Superior temporal gyrus (tissue), 1 donor: ENCODE data around the gene PHYH.
A peak's percentile ranks its signal among the peaks of the same experiment; 100 is the strongest.
"Not testable (repeated sequence)": the region's sequence is repeated elsewhere in the genome, so short reads cannot be mapped to it uniquely, and the experiment has no call there.

Source experiments
- DNase-seq: peaks from one replicate; pipeline ENCODE4 v3.0.0-alpha.2; 2016; ENCODE audit errors: extremely low spot score

The PHYH gene

DNA sequence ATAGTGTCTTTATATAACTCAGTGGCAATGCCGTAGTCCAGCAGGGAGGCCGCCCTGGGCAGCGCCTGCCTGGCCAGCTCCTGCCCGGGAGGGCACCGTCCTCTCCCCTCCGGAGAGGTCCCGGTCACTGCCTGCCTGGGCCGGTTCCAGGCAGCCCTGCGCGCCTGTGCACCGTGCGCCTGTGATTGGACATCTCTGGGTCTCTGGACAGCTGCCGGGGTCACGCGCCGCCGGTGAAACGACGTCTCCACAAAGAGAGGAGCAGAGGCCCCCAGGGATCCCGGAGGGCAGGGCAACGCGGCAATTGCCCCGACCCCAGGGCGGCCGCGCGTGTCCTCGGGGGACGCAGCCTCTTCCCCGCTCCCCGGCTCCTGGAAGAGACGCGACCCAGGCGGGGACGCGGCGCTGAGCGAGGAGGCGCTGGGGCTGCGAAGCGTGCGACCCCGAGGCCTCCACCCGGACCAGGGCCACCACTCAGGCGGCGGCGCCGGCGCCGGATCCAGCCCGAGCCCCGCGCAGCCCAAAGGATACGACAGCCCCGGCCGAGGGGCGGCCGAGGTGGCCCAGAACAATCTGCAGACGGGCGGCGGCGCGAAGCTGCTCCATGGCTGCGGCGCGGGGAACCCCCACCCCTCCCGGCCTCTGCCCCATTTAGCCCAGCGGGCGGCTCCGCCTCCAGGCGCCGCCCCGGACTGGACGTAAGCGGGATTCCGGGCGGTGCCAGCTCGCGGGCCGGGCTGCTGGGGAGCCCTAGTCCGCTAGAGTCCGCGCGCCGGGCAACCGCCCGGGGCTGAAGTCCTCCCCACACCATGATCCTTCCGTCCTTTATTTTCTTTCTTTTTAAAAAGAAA, at the start of gene PHYH:
PHYH (minus strand) TSS at position 628 of the 851 bp plus-strand sequence; CDS start at position 606, 22 bp downstream.
- DNase-seq = peak; percentile 87

DNA sequence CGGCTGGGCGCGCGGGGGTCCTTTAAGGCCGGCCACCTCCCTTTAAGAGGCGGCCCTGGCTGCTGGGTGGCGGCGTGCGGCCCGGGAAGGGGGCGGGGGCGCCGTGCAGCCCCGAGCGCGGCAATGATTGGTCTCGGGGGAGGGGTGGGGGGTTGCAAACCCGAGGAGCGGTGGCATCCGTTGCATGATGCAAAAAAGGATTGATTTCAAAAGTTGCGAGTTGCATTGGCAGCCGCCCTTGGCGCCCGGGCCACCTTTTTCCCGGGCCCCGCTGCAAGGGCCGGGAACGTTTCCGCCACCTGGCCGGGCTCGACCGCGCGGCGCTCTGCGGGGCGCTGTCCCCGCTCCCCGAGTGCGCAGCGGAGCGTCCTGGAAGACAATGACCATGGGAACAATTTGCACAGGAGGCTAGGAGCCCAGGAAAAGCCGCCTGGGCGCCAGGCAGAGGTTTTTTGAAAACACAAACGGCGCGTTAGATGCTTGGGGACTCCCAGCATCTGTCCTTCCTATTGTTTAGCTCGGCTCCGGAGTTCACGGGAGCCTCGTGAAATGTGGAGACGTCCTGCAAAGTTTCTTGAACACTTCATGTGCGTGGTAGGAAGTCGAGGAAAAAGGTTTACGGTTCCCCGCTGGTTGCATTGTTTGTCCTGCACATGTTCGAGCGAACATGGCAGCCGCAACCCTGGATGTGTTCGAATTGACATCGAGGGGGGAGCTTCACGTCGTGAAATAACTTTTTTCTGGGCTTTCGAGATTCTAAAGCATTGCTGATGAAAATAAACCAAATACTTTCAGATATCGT, 48.6 kb upstream of the PHYH start, which contains the start of gene SEPHS1:
SEPHS1 (minus strand) TSS at position 78 of the 802 bp plus-strand sequence. CDS start 3,343 bp downstream, outside the sequence.
- DNase-seq = peak; percentile 64

DNA sequence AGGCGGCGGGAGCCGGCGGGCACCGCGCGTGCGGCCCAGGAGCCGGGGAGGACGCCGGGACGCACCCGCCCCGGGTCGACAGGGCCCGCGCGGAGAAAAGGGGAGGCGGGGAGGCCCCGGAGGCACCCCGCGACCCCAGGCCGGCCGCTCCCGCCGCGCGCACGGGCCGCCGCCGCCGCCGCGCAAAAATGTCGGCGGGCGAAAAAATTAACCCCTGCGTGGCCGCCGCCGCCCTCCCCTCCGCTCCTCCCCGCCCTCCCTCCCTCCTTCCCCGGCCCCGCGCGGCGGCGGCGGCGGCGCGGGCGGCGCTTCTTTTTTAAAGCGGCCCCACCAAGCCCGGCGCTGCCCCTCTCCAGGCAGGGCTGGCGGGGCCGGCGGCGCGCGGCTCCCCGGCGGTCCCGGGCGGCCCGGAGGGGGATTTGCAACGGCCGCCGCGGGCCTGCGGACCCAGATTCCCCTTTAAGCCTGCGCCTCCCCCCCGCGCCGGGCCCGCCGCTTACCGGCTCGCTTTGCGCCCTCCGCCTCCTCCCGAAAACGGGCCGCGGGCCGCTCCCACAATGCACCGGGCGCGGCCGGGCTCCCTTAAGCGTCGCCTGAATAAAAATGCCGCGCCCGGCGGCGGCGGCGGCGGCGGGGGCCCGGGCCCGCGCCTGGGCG, 47.8 kb upstream of the PHYH start:
- peak; percentile 83 for DNase-seq

DNA sequence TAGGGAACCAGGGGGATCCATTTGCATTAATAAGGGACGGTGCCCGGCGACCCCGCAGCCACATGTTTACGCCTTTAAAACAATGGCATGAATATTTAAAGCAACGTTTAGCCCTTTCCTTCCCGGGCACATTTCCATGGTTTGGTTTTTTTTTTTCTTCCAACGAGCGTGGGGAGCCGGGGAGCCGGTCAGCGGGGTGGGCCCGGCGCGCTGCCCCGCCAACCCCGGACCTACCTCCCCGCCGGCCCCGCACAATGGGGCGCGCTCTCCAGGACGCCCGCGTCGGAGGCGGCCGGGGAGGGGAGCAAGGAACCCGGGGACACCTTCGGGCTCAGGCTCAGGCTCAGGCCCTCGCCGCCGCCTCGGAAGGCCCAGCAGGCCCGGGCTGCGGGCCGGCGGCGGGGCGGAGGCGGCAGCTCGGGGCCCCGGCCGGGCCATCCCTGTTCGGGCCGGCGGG, 47.2 kb upstream of the PHYH start:
- no peak for DNase-seq

DNA sequence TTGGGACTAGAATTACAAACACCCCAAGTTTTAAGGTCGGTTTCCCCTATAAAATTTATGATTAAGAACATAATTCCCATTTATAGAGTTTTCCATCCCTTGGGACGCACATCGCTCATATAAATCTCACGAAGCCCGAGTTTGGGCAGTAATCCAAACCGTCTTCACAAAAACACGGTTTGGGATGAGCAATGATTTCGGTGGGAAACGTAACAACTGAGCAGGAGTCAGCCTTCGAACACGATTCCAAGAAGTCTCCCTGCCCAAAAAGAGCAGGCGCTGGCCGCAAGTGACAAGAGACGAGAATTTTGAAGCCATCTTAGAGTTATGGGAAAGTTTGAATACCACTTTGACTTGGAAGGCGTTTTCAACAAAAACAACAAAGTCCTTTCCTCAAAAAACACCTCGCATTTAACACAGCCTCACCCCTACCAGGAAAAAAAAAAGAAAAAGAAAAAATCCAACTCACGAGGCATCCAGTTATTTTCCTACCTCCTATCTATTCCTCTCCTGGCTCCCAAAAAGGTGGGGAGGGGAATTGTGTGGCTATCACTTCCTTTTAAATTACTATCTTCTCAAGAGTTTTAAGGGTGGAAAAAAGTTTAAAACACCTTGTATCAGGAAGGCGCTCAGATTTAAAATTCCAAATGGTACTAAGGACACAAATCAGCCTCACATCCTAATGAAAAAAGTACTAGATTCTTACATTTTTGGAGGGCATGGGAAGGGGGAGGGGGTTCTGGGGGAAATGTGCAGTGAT, 46.6 kb upstream of the PHYH start:
- DNase-seq = peak; percentile 42

DNA sequence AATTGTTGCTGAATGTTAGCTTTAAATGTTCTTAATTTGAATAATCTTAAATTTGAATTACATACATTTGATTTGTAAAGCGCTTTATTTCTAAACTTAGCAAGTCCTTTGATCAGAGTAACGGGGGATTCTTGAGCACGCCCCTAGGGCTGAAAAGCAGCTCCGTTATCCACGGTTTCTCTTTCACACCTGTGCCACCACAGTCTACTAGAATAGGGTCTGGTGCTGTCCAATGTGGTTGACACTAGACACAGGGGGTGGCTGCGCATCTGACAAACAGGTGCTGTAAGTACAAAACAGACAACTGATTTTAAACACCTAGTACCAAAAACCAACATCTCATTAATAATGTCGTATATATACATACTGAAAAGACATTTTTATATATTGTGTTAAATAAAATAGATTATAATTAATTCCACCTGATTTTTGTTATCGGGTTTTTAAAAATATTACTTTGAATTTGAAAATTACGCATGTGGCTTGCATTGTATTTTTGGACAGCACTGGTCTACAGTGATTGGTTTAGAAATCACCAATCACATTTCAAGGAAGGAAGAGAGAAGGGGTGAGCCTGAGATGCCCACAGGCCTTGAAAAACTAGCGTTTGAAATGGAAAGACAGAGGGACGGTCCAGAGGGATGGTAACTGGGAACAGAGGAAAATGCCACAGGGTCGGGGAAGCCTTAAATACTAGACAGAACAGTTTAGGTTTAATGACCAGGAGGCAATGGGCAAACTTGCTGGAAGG, 40.9 kb upstream of the PHYH start:
- no peak for DNase-seq

DNA sequence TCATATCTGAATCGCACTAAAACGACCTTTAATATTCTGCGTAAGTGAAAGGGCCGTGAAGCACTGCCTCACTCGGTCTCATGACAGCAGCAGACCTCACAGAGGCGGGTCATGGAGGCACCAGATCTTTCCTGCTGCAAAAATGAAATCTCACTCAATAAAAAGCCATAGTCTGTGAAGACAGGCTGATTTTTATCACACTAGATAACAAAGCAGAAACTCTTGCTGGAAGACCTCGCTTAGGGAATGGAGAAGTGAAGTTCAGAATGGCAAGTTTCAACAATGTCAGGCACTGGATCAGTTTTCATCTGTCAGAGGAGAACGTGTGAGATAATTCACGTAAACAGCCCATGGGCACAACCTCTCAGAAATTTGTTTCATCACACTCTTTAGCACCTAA, 40.2 kb upstream of the PHYH start:
- no peak for DNase-seq

DNA sequence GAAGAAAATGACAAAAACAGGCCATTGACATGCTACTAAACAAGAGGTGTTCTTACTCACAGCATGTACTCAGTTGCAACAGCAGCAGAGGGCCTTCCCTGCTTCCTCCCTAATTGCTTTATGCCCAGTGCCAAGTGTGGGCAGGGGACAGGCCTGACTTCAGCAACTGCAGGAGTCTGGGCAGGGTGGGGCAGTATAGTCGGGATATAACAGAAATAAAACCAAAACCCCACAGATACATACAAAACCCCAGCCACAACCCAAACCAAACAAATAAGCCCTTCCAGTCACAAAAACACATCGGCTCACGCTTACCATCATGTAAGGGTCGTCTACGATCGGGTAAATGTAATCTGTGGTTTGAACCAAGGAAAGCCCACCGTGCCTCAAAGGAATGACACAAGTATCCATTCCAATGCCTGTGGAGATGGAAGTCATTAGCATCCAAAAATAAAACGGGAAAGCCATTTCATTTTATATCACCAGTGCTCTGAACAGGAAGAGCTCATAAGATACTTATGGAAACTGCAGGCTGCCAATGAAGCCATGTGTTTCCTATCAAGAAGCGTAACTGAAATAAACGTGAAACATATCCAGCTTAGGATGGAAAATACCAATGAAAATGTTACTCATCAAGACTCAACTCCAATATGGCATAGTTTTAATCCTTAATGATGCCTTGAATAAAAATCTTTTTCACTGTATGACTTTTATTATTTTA, 38.7 kb upstream of the PHYH start:
- DNase-seq = peak; percentile 37

DNA sequence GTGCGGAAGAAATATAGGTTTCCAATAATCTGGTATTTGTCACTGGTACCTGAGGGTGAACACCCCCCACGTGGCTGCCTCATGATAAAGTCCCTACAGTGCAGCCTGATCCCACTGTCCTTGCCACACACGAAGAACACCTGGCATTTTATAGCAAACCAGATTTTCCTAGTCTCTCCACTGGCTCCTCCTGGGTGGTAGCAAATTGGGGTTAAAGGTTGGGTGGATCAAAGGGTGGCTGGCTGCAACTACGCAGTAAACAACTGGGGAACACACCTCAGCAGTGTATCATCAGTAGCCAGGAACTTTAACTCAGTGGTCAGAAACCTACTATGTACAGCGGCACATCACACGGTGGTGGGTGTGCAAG, 37.9 kb upstream of the PHYH start:
- no peak for DNase-seq

DNA sequence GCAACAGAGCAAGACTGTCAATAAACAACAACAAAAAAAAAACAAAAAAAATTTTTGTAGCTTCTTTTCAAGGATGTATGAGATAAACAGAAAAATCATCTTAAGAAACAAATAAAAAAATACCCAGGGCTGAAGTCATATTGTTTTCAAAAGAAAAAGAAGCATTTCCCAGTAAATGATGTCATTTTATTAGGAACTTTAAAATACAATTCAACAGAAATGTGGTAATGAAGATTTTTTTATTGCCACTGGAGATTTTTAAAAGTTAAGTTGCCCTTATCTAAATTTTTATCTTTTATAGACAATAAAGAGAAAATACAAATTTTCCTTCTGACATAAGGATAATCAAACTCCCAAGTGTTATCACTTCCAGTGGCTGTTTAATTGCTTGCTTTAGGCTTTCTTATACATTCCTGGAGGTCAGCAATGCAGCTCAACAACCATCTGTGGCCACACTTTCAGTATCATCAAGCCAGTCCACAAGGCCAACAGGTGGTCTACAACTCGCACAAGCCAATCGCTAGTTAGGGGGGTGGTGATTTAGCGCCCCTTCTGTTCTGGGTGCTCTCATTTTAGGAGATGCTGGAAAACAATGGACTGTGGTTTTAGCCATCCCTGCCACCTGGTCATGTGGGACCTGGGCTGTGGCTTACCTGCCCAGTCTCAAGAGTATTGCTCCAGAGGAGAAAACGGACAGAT, 37.4 kb upstream of the PHYH start:
- no peak for DNase-seq

DNA sequence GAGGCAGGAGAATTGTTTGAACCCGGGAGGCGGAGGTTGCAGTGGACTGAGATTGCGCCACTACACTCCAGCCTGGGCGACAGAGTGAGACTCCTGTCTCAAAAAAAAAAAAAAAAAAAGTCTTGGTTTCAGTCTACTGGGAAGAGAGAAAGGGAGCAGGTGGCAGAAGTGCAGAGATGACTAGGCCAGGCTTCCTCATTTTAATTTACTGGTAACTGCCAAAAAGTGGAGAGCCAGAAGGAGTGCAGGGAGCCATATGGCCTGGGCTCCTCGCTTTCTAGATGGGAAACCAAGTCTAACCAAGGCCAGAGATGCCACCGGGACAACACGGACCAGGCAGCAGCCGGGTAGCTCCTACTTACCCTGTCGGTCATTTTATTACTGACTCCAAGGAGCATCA, 36.0 kb upstream of the PHYH start:
- DNase-seq = no peak

DNA sequence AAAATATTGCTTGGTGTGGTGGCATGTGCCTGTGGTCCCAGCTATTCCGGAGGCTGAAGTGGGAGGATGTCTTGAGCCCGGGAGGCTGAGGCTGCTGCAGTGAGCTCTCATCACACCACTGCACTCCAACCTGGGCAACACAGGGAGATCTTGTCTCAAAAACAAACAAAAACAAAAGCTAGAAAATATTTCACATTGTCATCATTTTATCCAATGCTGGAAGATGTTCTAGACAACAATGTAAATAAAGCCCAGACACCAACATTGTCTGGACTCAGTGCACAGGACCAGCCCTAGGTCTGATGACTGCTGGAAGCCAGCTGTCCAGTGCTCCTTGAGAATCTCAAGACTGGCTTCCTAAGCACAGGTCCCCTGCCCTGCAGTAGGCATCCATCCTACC, 34.7 kb upstream of the PHYH start:
- no peak for DNase-seq

DNA sequence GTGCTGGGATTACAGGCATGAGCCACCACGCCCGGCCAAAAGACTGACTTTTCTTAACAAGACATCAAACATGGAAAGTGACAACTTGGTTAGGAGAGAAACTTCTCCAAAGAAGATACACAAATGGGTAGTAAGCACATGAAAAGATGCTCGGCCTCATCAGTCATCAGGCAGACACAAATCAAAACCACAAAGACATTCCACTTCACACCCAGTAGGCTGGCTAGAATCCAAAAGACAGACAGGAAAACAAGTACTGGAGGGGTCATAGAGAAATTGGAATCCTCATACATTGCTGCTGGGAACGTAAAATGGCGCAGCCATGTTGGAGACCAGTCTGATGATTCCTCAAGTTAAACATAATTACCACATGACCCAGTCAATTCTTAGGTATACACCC, 31.8 kb upstream of the PHYH start:
- DNase-seq = no peak

DNA sequence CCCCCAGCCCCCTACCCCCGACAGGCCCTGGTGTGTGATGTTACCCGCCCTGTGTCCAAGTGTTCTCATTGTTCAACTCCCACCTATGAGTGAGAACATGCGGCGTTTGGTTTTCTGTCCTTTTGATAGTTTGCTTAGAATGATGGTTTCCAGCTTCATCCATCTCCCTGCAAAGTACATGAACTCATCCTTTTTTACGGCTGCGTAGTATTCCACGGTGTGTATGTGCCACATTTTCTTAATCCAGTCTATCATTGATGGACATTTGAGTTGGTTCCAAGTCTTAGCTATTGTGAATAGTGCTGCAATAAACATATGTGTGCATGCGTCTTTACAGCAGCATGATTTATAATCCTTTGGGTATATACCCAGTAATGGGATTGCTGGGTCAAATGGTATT, 31.1 kb upstream of the PHYH start:
- DNase-seq = not testable (repeated sequence)

DNA sequence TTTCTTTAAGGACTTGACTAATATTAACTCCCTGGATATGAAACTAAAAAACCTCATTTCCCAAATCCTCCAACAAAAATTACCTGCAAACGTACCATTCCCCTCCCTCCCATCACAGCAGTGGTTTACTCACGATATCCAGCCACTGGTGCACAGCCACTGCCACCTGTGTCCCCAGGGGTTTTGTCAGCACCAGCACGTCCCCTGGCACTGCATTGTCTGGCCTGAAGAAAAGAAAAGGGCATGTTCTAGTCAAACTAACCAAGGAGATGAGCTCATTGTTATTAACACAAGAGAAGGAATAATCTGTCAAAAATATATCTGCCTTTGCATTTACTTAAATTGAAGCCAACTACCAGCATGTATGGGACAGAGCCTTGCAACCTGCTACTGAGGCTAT, 29.7 kb upstream of the PHYH start:
- DNase-seq = no peak

DNA sequence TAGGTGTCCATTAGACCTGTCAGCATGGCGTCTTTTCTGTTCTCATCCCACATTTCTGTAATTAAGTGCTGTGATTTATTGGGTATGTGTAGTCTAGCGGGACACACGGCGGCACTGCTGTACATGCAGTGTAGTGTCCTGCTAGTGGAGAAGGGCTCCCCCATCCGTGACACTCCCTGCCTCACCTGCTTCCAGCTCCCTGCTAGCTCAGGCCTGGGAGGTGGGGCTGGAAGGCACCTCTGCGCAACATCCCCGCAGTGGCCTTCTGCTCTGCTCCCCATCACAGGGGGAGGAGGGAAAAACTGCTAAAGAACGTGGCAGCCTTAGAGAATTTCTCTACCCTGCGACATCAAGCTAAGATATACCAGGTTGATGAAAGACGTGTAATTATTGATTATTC, 28.7 kb upstream of the PHYH start:
- DNase-seq = no peak

DNA sequence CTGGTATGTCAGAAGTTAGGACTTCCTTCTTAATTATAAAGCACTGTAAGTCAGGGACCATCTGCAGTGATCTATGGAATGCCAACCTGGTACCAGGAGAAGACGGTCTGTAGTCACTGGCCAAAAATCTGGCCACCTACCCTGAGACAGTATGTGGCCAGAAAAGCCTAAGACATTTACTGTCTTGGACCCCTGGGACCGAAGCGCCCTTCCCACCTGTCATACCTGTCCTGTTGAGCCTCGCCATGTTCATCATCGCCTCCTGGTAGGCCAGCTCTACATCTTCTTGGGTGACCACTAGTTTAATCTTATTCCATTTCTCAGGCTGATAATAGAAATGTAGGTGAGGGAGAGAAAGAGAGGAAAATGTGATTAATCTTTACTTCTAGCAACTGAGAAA, 28.3 kb upstream of the PHYH start:
- no peak for DNase-seq

DNA sequence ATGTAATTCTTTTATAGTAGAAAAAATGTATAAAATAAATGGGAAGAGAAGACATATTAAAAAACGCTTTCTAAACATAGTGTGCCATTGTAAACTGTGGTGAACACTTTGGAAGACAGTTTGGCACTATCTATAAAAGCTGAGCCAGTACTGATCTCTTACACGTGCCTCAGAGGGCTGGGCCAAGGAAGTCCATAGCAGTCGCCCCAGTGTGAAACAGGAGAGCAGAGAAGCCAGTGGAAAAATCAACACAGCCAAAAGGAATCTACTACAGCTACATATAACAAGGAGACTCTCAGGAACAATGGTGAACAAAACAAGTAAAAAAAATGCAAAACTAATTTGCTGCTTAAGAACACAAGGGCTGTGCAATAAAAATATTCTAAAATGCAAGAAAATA, 27.7 kb upstream of the PHYH start:
- no peak for DNase-seq

DNA sequence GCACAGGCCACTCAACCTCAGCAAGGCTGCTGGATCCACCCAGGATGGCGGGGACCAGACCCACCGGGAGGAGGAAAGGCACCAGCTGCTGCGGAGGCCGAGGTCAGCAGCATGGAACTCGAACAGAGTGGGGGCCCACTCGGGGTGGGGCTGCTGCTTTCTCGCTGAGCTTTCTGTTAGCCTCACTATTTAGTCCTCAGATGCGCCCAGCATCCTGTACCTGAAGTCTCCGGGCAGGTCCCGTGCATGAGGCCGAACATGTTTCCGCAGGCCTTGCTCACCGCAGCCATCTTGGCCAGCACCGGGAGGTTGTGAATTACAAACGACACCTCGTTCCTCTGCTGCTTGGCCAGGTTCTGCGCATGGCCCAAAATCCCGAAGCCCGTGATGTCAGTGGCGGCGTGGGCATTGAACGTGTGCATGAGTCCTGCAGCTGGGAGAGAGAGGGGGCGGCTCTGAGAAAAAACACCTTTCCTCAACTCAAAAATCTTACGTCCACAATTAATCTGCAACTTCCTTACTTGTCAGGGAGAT, 22.8 kb upstream of the PHYH start:
- no peak for DNase-seq
